Ovary (tissue), 3 donors: Measurements from ENCODE around the gene ZC3H7B.

Experiments used
- CTCF ChIP-seq, 3 donors: fragments of 450-650 bp in 2 of 3; fragments of 200-600 bp in 1 of 3; IDR thresholded peaks; one replicate each; pipeline versions ENCODE4 v1.5.1 to v1.8.0; 2016 to 2022; ENCODE audit warnings: antibody characterized with exemption in 3 of 3, mild to moderate bottlenecking in 1 of 3
- EP300 ChIP-seq: sonication (generic); formaldehyde crosslinking; IDR thresholded peaks from one replicate; pipeline ENCODE4 v1.6.1; 2017; ENCODE audit warnings: antibody characterized with exemption
- donor health status: DM: no; HTN: no; CAD: no.

DNA sequence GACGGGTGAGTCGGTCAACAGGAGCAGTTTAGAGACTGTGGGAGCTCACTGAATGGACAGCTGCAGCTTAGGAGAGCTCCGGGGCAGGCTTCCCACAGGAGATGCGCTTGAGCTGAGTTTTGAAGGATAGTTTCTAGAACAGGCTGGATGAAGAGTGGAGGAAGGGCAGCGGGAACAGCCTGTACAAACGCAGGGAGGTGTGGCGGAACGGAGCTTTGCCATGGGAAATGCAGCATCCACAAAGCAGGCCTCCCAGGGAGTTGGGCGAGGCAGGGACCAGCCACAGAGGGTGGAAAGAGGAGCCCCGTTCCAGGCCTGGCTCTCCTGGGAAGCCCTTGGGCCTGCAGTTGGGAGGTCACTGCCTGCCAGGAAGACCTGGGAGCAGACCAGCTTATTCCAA, 53.7 kb downstream of the ZC3H7B start:
- no peak for TF ChIP-seq CTCF (IDR thresholded peaks at IDR 0.05)
- no peak for TF ChIP-seq EP300
